IMR-90 (cell line): ENCODE measurements around the gene PROCA1. TPM values are rescaled to one million over a fixed set of nuclear protein-coding genes. Genes with fewer than 3 reads are reported as not detected.
A peak's percentile ranks its signal among the peaks of the same experiment; 100 is the strongest.

Source experiments
- ATAC-seq: fragments of 200-7000 bp; cut with Tn5 transposase; 2 replicates; pipeline ENCODE4 v1.9.1; 2020; ENCODE audit warnings: low read depth, mild to moderate bottlenecking, moderate library complexity
- BruUV-seq: library from RNA; stranded (reverse); fragments of 400-500 nt; replicated peaks from 2 replicates; lab custom pipeline; 2021; lab: Mats Ljungman, UMichigan
- CTCF ChIA-PET: fragments of 300-600 bp; formaldehyde crosslinking; extraction: SDS; loops from one replicate; lab custom pipeline; 2021; ENCODE audit warnings: antibody characterized with exemption; lab: Yijun Ruan, JAX
- POLR2A ChIA-PET: fragments of 300-600 bp; sonication (Branson Sonifier 250); formaldehyde crosslinking; loops from one replicate; lab custom pipeline; 2022; ENCODE audit warnings: antibody characterized with exemption; ENCODE audit not compliant: unreplicated experiment; lab: Charles Lee
- DNase-seq: peaks from one replicate; pipeline ENCODE4 v3.0.0; 2013
- H2AFZ ChIP-seq: replicated peaks from 2 replicates; pipeline ENCODE3; 2013; ENCODE audit warnings: low read length, mild to moderate bottlenecking; ENCODE audit not compliant: poor library complexity
- H2AK5ac ChIP-seq: 2 replicates; pipeline ENCODE4 v1.6.1; 2013; ENCODE audit warnings: low read depth, low read length, inconsistent platforms
- H2AK9ac ChIP-seq: replicated peaks from 2 replicates; pipeline ENCODE3; 2013; ENCODE audit warnings: mild to moderate bottlenecking, low read depth, low read length, moderate library complexity; ENCODE audit not compliant: poor library complexity
- H2BK120ac ChIP-seq: 2 replicates; pipeline ENCODE4 v1.6.1; 2013; ENCODE audit warnings: low read depth, low read length, inconsistent platforms
- H2BK15ac ChIP-seq: 3 replicates; pipeline ENCODE4 v1.6.1; 2013; ENCODE audit warnings: low read depth, low read length, inconsistent platforms
- H2BK20ac ChIP-seq: 2 replicates; pipeline ENCODE4 v1.6.1; 2013; ENCODE audit warnings: low read depth, mild to moderate bottlenecking, inconsistent platforms, low read length, moderate library complexity
- H2BK5ac ChIP-seq: 2 replicates; pipeline ENCODE4 v1.6.1; 2013; ENCODE audit warnings: mild to moderate bottlenecking, low read depth, low read length, inconsistent platforms; ENCODE audit not compliant: poor library complexity, severe bottlenecking
- H3K14ac ChIP-seq: replicated peaks from 2 replicates; pipeline ENCODE4 v1.6.1; 2013; ENCODE audit warnings: low read depth, low read length, inconsistent platforms
- H3K18ac ChIP-seq: 2 replicates; pipeline ENCODE4 v1.6.1; 2013; ENCODE audit warnings: low read depth, low read length, control low read depth
- H3K23ac ChIP-seq: 2 replicates; pipeline ENCODE4 v1.6.1; 2013; ENCODE audit warnings: low read depth, low read length, inconsistent platforms
- H3K27ac ChIP-seq: 2 replicates; pipeline ENCODE4 v1.5.1; 2013; ENCODE audit warnings: mild to moderate bottlenecking, control low read depth, low read length; ENCODE audit not compliant: insufficient read depth
- H3K27me3 ChIP-seq: 2 replicates; pipeline ENCODE4 v1.6.1; 2013; ENCODE audit warnings: low read length; ENCODE audit not compliant: control insufficient read depth, insufficient read depth
- H3K36me3 ChIP-seq: 2 replicates; pipeline ENCODE4 v1.6.1; 2013; ENCODE audit warnings: low read length, mixed read lengths; ENCODE audit not compliant: control insufficient read depth, insufficient read depth
- H3K4ac ChIP-seq: 2 replicates; pipeline ENCODE4 v1.6.1; 2013; ENCODE audit warnings: low read depth, low read length, inconsistent platforms
- H3K4me1 ChIP-seq: 2 replicates; pipeline ENCODE4 v1.6.1; 2013; ENCODE audit warnings: low read length, mixed read lengths; ENCODE audit not compliant: control insufficient read depth, insufficient read depth
- H3K4me2 ChIP-seq: 2 replicates; pipeline ENCODE4 v1.6.1; 2013; ENCODE audit warnings: low read depth, mild to moderate bottlenecking, control low read depth, low read length, moderate library complexity
- H3K4me3 ChIP-seq: 2 replicates; pipeline ENCODE4 v1.5.1; 2013; ENCODE audit warnings: low read depth, mild to moderate bottlenecking, control low read depth, low read length, moderate library complexity; ENCODE audit not compliant: insufficient read depth
- H3K56ac ChIP-seq: 2 replicates; pipeline ENCODE4 v1.6.1; 2013; ENCODE audit warnings: low read length, inconsistent platforms; ENCODE audit not compliant: insufficient read depth; ENCODE audit errors: extremely low read depth
- H3K79me1 ChIP-seq, 2 experiments: 2 replicates each; pipeline ENCODE4 v1.6.1; 2013; ENCODE audit warnings: low read length in 2 of 2, inconsistent platforms in 1 of 2, low read depth in 1 of 2
- H3K9ac ChIP-seq: 2 replicates; pipeline ENCODE4 v1.6.1; 2013; ENCODE audit warnings: low read depth, low read length, control low read depth
- H3K9me1 ChIP-seq: 2 replicates; pipeline ENCODE4 v1.6.1; 2013; ENCODE audit warnings: low read length, inconsistent platforms; ENCODE audit not compliant: insufficient read depth
- H3K9me3 ChIP-seq: 2 replicates; pipeline ENCODE4 v1.6.1; 2013; ENCODE audit warnings: low read length; ENCODE audit not compliant: control insufficient read depth, insufficient read depth
- H4K20me1 ChIP-seq: 2 replicates; pipeline ENCODE4 v1.6.1; 2013; ENCODE audit warnings: low read length, inconsistent platforms; ENCODE audit not compliant: insufficient read depth
- H4K5ac ChIP-seq: 2 replicates; pipeline ENCODE4 v1.6.1; 2013; ENCODE audit warnings: mild to moderate bottlenecking, low read depth, low read length, control low read depth
- H4K8ac ChIP-seq, 2 experiments: 2 replicates each; pipeline ENCODE4 v1.6.1; 2013; ENCODE audit warnings: low read depth in 2 of 2, low read length in 2 of 2, control low read depth in 1 of 2, inconsistent platforms in 1 of 2
- H4K91ac ChIP-seq: 2 replicates; pipeline ENCODE4 v1.6.1; 2013; ENCODE audit warnings: low read depth, low read length, inconsistent platforms; ENCODE audit not compliant: insufficient read depth
- CTCF ChIP-seq: conservative IDR thresholded peaks from 2 replicates; pipeline ENCODE4 v1.5.1; 2012; ENCODE audit warnings: mild to moderate bottlenecking, low read depth, low read length, improper control_type of control experiment
- FOS ChIP-seq: fragments of 150-350 bp; IDR thresholded peaks from 2 replicates; pipeline ENCODE4 v1.6.1; 2016; ENCODE audit warnings: low read depth, low read length
- NFE2L2 ChIP-seq: fragments of 150-350 bp; IDR thresholded peaks from 2 replicates; pipeline ENCODE4 v1.6.1; 2016; ENCODE audit warnings: low read depth, mild to moderate bottlenecking, low read length
- USF2 ChIP-seq: fragments of 150-350 bp; IDR thresholded peaks from 2 replicates; pipeline ENCODE4 v1.6.1; 2017; ENCODE audit warnings: mild to moderate bottlenecking, antibody characterized with exemption, low read length, low read depth
- WGBS, 2 experiments: methylation state at CpG; one replicate each; pipeline versions ENCODE4 v1.1.5 to v1.1.7; 2013; ENCODE audit warnings: missing lambda C conversion rate in 2 of 2; ENCODE audit not compliant: insufficient read length in 1 of 2; ENCODE audit errors: extremely low coverage in 2 of 2; 5-methylcytosine and 5-hydroxymethylcytosine counted together
- dilution Hi-C: fragments of 300-500 bp; cut with HindIII; formaldehyde crosslinking; loops from one replicate; pipeline ENCODE4 v1.14.3; 2018; ENCODE audit warnings: low sequenced_read_pairs; ENCODE audit not compliant: unreplicated experiment
- in situ Hi-C: fragments of 300-500 bp; cut with MboI; formaldehyde crosslinking; loops from 3 replicates; pipeline ENCODE4 v1.14.3; 2019; ENCODE audit warnings: low sequenced_read_pairs, inconsistent platforms, mixed read lengths
- intact Hi-C: fragments of 100-400 bp; cut with micrococcal nuclease; formaldehyde crosslinking; loops from 2 replicates; pipeline ENCODE4 v1.10.0; 2022
- polyA plus RNA-seq, 3 experiments: library from polyadenylated mRNA; depleted of rRNA; stranded (reverse); fragments of >200 nt; gene quantifications; 2 replicates each; pipeline ENCODE4 v1.2.3, GENCODE V29; 2012; ENCODE audit warnings: low replicate concordance in 1 of 3
- total RNA-seq: library from RNA; depleted of rRNA; stranded (reverse); fragments of >200 nt; gene quantifications from 2 replicates; pipeline ENCODE4 v1.2.3, GENCODE V29; 2012

Gene PROCA1
- total and polyA plus RNA-seq, 2 of the 4 experiments (the other 2 are of a cell fraction): 0.36 to 1.7 TPM

- Histone ChIP-seq H2BK20ac (no peak overlapping the region), H3K27me3 (no peaks in the 10 kb centered on the region), H3K9ac (peak overlapping the region; percentile 88), H2AK9ac (peak overlapping the region; percentile 95), H3K9me1 (peaks cover 13% of the 10 kb centered on the region; the same call in 1 of the 2 replicates), H3K4ac (peak overlapping the region; percentile 94), H3K23ac (peak overlapping the region; percentile 66), H4K20me1 (peaks cover 56% of the 10 kb centered on the region), H3K18ac (peak overlapping the region; percentile 13), H3K4me3 (peak overlapping the region; percentile 70), H4K5ac (peak overlapping the region; percentile 31), H3K79me1 (peaks cover 13 to 62% of the 10 kb centered on the region in 2 experiments; a peak in 3 of 4 replicates), H3K4me1 (peaks cover 17% of the 10 kb centered on the region), H3K56ac (peak overlapping the region; percentile 95), H2BK5ac (peak overlapping the region; percentile 89), H3K9me3 (no peaks in the 10 kb centered on the region), H2AK5ac (peak overlapping the region; percentile 92), H3K4me2 (peak overlapping the region; percentile 85), H4K91ac (peak overlapping the region; percentile 86), H4K8ac (peak overlapping the region; percentile 60 to 96), H2AFZ (peak overlapping the region; percentile 89), H2BK120ac (no peak overlapping the region; the same call in 1 of the 2 replicates), H3K36me3 (peaks cover 41% of the 10 kb centered on the region), H2BK15ac (no peak overlapping the region), H3K14ac (peak overlapping the region; percentile 96), H3K27ac (peak overlapping the region; percentile 82)
- TF ChIP-seq CTCF: peak; percentile 15; the same call in 1 of the 2 replicates
- no peak for TF ChIP-seq NFE2L2
- TF ChIP-seq USF2: no peak
- no peak for TF ChIP-seq FOS
- WGBS, 2 experiments: 0% methylated on average over 10 of the region's 30 CpGs; no CpG with 5 or more reads in 1 of the 2 experiments
- CTCF ChIA-PET: interaction anchor here (0.9 to 1.0 kb wide), 3 partner anchors 24 to 397 kb away, joined by 3 to 4 read pairs (median 3); no protein-coding TSS in a partner anchor
- POLR2A ChIA-PET: interaction anchor here (1.0 to 1.5 kb wide), 2 partner anchors 10 to 231 kb away, joined by 3 to 6 read pairs; no protein-coding TSS in a partner anchor
- ATAC-seq: no peak
- intact Hi-C loops (no loop called here), dilution Hi-C loops (no loop called here), in situ Hi-C loops (no loop called here)
- BruUV-seq: TSS peak; percentile 89
- DNase-seq: no peak
These were observed 8.7 kb upstream of the PROCA1 start for GRCh38 chr17:28720247-28720996.
